IPS-18c (cell line): ENCODE data around the gene SERPINE1.
"Not testable (repeated sequence)": the region's sequence is repeated elsewhere in the genome, so short reads cannot be mapped to it uniquely, and the experiment has no call there.

Experiments used
- H3K4me3 ChIP-seq: 2 replicates; pipeline ENCODE4 v1.7.0; 2013; ENCODE audit warnings: low read depth, mild to moderate bottlenecking, low read length, moderate library complexity; ENCODE audit not compliant: insufficient read depth
- H3K9me3 ChIP-seq: one replicate; pipeline ENCODE4 v1.6.1; 2013; ENCODE audit warnings: mild to moderate bottlenecking, low read length, moderate library complexity; ENCODE audit not compliant: control insufficient read depth, insufficient read depth

Gene SERPINE1

DNA sequence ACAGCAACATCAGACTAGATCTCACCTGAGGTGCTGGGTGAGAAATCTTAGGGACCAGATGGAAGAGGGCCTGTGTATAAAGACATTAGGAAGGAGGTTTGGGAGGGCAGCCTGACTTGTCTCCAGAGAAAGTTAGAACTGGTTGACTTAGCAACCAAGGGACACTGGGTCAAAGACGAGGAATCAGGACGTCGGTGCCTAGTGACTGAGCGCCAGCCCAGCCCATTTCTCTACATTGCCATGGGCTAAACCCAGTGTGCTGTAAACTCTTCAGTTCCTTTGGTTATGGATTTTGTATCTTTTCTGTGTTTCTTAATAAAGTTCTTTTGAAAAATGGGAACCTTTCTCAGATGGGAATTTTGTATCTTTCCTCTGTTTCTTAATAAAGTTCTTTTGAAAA is 29.3 kb upstream of the SERPINE1 start:
- no peak overlapping the region for H3K4me3 ChIP-seq
- H3K9me3 ChIP-seq: no peaks in the 10 kb centered on the region

DNA sequence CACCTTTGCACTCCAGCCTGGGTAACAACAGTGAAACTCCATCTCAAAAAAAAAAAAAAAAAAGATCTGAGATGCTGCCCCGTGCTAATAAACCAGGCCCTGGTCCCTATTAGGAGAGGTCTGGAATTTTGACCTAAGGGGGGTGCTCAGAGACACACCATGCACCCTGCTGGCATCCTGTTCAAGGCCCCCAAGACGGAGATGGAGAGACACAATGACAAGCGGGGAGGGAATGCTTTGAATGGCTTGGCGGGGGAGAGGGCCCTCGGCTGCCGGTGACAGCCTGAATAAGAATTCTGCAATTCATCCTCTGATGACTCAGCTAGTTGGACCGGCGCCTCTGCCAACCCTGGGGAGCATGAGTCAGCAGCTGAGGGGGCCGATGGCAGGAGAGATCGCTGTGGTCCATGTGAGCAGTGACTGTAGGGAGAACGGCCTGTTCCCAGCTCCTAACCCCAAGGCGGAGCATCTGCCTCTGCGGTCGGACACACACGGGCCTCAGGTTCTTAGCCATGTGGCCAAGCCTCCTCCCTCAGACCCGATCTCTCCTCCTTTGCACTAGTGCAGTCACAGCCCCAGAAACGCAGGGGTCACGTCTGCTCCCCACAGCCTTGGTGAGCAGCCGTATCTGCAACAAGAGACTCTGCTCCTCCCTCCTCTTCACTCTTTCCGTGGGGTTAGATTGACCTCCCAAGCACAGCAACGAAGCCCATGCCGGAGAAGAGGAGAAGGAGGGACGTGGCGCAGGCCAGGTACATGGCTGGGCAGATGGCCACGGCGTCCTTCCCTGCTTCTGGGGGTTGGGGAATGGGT is 26.7 kb upstream of the SERPINE1 start:
- H3K9me3 ChIP-seq: no peaks in the 10 kb centered on the region
- peak overlapping the region; percentile 26; the same call in 1 of the 2 replicates for H3K4me3 ChIP-seq

DNA sequence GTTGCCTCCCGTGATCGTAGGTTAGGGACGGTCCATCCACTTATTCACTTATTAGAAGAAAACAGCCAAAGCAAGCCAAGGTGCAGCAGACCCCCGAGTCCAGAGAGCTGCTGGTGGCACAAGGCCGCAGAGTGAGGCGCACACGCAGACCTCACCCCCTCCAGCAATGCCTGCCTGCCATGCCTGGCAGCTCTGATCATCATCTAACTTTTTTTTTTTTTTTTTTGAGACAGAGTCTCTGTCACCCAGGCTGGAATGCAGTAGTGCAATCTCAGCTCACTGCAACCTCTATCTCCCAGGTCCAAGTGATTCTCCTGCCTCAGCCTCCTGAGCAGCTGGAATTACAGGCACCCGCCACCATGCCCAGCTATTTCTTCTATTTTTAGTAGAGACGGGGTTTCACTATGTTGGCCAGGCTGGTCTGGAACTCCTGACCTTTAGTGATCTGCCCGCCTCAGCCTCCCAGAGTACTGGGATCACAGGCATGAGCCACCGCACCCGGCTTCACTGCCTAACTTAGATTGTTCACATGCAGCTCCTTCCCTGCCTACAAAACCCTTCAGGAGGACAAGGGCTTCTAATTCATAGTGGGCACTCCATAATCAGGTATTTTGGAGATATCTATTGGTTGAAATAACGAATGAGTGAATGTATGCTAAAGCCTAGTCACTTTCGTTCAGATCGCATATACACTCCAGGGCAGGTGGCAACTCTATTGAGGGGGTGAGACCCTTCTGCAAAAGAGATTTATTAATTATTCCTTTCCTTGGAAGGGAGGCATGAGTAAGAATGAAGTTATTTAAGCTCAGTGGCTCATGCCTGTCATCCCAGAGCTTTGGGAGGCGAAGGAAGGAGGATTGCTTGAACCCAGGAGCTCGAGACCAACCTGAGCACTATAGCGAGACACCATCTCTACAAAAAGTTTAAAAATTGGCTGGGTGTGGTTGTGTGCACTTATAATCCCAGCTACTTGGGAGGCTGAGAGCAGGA is 25.8 kb upstream of the SERPINE1 start:
- H3K9me3 ChIP-seq: no peaks in the 10 kb centered on the region
- no peak overlapping the region for H3K4me3 ChIP-seq

DNA sequence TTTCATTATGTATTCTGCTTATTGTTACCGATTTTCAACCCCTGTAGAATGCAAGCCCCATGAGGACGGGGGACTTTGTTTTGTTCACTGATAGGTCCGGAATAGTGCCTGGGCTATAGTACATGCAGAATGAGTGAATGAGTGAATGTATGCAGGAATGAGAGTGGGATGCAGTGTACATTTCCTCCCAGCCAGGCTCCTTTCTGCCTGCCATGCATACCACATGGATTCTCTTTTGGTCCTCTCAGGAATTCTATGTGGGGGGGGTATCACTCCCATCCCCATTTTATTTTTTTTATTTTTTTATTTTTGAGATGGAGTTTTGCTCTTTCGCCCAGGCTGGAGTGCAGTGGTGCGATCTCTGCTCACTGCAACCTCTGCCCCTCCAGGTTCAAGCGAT is 24.9 kb upstream of the SERPINE1 start:
- H3K9me3 ChIP-seq: no peaks in the 10 kb centered on the region

DNA sequence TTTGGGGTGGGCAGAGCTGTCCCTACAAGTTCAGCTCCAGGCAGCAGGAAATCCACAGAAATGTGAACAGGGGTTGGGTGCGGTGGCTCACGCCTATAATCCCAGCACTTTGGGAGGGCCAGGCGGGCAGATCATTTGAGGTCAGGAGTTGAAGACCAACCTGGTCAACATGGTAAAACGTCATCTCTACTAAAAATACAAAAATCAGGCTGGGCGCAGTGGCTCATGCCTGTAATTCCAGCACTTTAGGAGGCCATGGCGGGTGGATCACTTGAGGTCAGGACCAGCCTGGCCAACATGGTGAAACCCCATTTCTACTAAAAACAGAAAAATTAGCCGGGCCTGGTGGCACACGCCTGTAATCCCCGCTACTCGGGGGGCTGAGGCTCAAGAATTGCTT is 23.2 kb upstream of the SERPINE1 start:
- not testable (repeated sequence) for H3K4me3 ChIP-seq, H3K9me3 ChIP-seq

More for the DNA sequence above, 24.9 kb upstream of the SERPINE1 start:
- no peak overlapping the region for H3K4me3 ChIP-seq

DNA sequence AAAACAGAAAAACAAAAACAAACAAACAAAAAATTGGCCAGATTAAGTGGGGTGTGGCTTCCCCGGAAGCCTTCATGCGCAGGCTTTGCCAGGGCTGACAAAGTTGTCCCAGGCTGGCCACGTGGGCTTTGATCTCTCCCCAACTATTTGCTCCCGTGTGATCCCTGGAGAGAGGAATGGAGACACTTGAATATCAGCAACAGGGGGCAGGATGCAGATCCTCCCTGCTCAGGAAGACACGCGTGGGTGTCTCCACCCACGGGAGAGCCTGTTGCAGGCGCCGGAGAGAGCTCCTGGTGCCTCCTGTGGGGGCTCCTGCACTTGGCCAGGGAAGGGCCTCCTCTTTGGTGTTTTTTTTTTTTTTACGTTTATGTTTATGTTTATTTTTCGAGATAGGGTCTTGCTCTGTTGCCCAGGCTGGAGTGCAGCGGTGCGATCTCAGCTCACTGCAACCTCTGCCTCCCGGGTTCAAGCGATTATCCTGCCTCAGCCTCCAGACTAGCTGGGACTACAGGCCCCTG is 22.7 kb upstream of the SERPINE1 start:
- H3K9me3 ChIP-seq: no peaks in the 10 kb centered on the region
- no peak overlapping the region for H3K4me3 ChIP-seq

DNA sequence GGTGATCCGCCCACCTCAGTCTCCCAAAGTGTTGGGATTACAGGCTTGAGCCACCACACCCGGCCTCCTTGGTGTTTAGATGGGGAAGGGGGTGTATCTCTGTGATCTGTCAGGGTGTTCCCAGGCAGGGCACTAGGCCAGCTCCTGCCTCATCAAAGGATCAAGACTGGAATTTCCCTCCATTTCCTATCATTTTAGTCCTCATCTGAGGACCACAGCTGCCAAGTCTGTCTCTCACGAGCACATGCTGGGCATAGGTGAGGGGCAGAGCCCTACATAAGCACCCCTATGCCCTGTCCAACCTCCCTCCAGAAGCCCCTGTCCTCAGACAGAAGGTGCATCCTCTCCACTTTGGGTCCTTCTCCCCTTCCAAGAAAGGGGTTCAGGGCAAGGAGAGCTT is 22.1 kb upstream of the SERPINE1 start:
- H3K9me3 ChIP-seq: no peaks in the 10 kb centered on the region
- H3K4me3 ChIP-seq: no peak overlapping the region

DNA sequence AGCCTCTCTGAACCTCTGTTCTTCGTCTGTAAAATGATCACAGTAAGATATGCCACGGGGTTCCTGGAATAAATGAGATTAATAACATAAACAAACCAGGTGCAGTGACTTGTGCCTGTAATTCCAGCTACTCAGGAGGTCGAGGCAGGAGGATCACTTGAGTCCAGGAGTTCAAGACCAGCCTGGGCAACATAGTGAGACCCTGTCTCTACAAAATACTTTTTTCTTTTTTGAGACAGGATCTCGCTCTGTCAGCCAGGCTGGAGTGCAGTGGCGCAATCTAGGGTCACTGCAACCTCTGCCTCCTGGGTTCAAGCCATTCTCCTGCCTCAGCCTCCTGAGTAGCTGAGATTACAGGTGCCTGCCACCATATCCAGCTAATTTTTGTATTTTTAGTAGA is 21.7 kb upstream of the SERPINE1 start:
- H3K4me3 ChIP-seq, H3K9me3 ChIP-seq: not testable (repeated sequence)

DNA sequence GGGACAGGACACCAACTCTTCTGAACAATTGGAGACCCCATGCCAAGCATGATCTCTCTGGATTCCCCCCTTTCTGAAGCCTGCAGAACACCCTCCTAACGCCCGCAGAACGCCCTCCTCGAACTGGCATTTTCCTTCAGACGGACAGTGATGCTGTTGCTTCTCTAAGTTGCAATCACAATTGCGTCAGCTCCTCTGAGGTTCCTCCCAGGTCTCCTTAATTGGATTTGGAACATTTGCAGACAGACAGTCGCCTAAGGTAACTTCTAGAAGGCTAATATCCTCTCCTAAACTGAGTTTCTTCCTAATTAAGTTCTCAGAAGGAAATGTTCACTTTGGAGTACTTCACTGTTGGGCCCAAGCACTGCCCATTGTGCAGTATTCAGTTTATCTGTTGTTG is 20.5 kb upstream of the SERPINE1 start:
- Histone ChIP-seq H3K4me3 (no peak overlapping the region), H3K9me3 (no peaks in the 10 kb centered on the region)

DNA sequence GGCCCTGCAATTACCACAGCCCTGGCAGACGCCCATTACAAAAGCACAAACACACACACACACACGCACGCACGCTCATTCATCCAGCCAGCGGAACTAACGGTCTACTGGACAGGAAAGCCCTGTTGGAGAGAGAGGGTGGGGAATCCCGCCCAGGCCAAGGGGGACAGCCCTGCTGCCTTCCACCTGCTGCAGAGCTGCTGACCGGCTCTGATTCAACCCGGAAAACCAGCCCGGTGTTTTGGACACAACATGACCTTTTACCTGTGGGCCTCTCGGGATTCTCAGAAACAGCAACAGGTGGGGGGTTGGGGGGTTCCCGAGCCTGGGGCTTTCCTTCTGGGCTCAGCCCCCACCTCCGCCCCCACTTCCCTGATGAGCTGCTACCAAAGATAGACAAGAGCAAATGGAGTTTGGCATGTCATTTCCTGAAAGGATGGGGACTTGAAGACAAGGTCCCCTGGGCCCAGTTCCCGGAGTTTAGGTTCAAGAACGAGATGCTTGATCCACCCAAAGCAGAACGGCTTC is 18.5 kb upstream of the SERPINE1 start:
- H3K4me3 ChIP-seq: no peak overlapping the region
- H3K9me3 ChIP-seq: no peaks in the 10 kb centered on the region

DNA sequence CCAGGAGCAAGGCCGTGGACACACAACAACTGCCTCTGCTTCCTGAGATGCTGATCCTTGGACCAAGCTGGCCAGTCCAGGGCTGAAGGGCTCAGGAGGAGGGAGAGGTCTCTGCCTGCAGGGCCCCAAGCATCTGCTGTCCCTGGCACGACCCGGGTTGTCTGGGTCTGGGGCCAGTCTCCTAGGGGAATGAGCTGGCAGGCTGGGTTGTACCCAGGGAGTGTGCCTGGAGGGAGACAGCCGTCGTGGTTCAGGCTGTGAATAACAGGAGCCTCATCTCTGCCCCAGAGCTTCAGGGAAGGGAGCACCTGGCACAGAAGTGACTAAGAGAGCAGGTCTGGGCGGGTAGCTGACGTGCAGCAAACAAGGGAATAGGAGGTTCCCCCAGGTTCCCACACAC is 17.9 kb upstream of the SERPINE1 start:
- no peak overlapping the region for H3K4me3 ChIP-seq
- no peaks in the 10 kb centered on the region for H3K9me3 ChIP-seq

DNA sequence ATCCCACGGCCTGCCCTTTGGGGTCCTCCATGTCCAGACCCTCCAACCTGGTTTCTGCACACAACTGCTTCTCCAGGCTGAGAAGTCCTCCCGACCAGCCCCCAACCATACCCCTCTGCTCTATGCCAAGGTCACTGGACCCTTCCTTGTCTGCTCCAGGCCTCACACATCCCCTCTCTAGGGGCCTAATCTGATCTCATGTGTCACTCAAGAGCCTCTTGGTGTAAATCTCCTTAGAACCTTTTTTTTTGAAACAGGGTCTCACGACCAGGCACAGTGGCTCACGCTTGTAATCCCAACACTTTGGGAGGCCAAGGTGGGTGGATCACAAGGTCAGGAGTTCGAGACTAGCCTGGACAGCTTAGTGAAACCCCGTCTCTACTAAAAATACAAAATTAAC is 17.5 kb upstream of the SERPINE1 start:
- H3K4me3 ChIP-seq: no peak overlapping the region
- H3K9me3 ChIP-seq: no peaks in the 10 kb centered on the region

DNA sequence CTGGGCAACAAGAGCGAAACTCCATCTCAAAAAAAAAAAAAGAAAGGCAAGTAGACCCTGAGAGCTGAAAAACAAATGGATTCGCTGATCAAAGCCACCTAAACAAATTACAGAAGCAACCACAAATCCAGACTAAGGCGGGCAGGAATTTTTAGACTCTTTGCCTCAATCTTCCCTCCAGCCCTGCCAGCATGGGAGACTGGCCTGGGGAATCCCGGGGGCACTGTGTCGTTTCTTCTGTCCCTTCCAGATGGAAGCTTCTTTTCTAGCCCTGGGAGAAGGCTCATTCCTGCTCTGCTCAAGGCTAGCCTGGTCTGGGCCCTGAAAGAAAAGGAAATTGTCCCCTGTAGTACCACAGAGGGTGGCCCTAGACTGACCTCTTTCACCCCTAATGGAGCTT is 15.6 kb upstream of the SERPINE1 start:
- Histone ChIP-seq H3K4me3 (no peak overlapping the region), H3K9me3 (no peaks in the 10 kb centered on the region)

DNA sequence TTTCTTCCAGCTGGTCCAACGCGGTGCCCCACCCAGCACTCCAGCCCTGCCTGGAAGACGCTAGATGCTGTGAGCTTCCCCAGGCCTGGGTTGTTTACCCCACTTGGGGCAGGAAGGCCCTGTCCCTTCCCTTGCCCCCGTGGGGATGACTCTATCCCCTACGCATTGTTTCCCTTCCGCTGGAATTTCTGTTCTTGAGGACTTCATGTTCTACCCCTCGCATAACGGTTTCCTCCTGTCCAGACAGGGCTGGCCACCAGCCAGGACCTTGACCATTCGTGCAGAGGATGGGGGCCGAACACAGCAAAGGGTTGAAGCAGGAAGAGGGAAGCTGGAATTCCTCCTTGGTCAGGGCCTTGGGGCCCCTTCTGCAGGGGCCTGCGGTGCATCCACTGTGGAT is 14.7 kb upstream of the SERPINE1 start:
- Histone ChIP-seq H3K9me3 (no peaks in the 10 kb centered on the region), H3K4me3 (no peak overlapping the region)

DNA sequence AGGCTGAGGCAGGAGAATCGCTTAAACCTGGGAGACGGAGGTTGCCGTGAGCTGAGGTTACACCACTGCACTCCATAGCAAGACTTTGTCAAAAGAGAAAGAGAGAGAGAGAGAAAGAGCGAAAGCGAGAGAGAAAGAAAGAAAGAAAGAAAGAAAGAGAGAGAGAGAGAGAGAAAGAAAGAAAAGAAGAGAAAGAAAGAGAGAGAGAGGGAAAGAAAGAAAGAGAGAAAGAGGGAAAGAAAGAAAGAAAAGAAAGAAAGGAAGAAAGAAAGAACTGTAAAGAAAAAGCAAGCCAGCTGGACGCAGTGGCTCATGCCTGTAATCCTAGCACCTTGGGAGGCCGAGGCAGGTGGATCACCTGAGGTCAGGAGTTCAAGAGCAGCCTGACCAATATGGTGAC is 13.8 kb upstream of the SERPINE1 start:
- H3K9me3 ChIP-seq, H3K4me3 ChIP-seq: not testable (repeated sequence)

DNA sequence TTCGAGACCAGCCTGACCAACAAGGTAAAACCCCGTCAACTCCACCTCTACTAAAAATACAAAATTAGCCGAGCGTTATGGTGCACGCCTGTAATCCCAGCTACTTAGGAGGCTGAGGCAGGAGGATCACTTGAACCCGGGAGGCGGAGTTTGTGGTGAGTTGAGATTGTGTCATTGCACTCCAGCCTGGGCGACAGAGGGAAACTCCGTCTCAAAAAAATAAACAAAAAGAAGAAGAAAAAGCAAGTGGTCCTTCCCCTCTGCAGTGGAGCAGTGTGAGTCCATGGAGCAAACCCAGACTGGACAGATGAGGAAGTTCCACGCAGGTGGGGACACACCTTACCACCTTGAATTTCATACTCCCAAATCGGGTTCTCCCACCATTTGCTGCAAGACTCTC is 13.1 kb upstream of the SERPINE1 start:
- Histone ChIP-seq H3K4me3 (no peak overlapping the region), H3K9me3 (no peaks in the 10 kb centered on the region)

DNA sequence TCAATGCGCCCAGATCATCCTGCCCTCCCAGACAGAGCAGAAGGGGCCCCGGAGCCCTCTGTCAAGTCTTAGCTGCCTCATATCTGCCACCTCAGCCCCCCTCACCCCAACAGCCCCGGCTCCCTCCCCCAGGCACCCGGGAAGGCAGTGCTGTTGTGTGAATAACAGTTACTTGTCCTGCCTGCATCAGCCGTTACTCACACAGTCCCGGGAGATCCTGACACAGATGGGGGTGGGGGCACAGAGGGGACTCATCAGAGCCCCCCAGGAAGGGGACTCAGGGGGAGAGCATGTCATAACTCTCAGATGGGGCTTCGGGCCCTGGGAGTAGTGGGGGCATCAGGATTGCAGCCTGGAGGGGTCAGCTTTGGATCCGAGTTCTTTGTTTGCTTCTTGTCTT is 12.4 kb upstream of the SERPINE1 start:
- Histone ChIP-seq H3K9me3 (no peaks in the 10 kb centered on the region), H3K4me3 (no peak overlapping the region)

DNA sequence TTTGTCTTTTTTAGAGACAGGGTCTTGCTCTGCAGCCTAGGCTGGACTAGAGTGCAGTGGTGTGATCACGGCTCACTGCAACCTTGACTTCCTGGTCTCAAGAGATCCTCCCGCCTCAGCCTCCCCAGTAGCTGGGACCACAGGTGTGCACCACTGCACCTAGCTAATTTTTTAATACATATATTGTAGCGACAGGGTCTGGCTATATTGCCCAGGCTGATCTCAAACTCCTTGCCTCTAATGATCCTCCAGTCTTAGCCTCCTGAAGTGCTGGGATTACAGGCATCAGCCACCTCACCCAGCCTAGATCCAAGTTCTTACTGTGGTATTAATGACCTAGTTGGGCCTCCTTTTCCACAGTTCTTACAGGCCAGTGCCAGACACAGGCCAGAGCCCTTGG is 11.7 kb upstream of the SERPINE1 start:
- Histone ChIP-seq H3K9me3 (no peaks in the 10 kb centered on the region), H3K4me3 (no peak overlapping the region)
